Thyroid gland (tissue), 4 donors: ENCODE data around the gene REPS2. TPM values are rescaled to one million over a fixed set of nuclear protein-coding genes. Genes with fewer than 3 reads are reported as not detected.

ENCODE experiments used
- DNase-seq, 2 donors: peaks; one replicate each; pipeline ENCODE4 v3.0.0-alpha.2; 2019
- H3K27ac ChIP-seq, 3 donors: fragments of 200-600 bp; sonication (generic); 1 replicate in 2 of 3; 2 replicates in 1 of 3; pipeline ENCODE4 v1.5.1; 2016 to 2019; ENCODE audit warnings: mild to moderate bottlenecking in 1 of 3, moderate library complexity in 1 of 3
- H3K27me3 ChIP-seq: fragments of 200-600 bp; sonication (generic); one replicate; pipeline ENCODE4 v1.5.1; 2019
- H3K36me3 ChIP-seq, 2 donors: fragments of 200-600 bp; sonication (generic); one replicate each; pipeline ENCODE4 v1.5.1; 2016 to 2019
- H3K4me1 ChIP-seq, 2 donors: fragments of 200-600 bp; sonication (generic); one replicate each; pipeline ENCODE4 v1.5.1; 2017 to 2019
- H3K4me3 ChIP-seq, 3 donors: fragments of 200-600 bp; sonication (generic); replicated peaks in 1 of 3; 1 replicate in 2 of 3; 2 replicates in 1 of 3; pipeline ENCODE4 v1.5.1; 2016; ENCODE audit warnings: mild to moderate bottlenecking in 1 of 3
- H3K9me3 ChIP-seq: fragments of 200-600 bp; sonication (generic); one replicate; pipeline ENCODE4 v1.5.1; 2017
- POLR2A ChIP-seq, 2 donors: fragments of 450-650 bp; IDR thresholded peaks; one replicate each; pipeline ENCODE4 v1.6.1; 2017; ENCODE audit warnings: antibody characterized with exemption in 2 of 2, mild to moderate bottlenecking in 2 of 2, moderate library complexity in 1 of 2
- WGBS, 2 donors: methylation state at CpG; one replicate each; pipeline ENCODE4 v1.1.5; 2017; 5-methylcytosine and 5-hydroxymethylcytosine counted together
- intact Hi-C: fragments of 100-400 bp; cut with DNase I; formaldehyde crosslinking; loops from one replicate; pipeline ENCODE4 v1.15.1; 2023
- total RNA-seq, 4 donors: library from RNA; depleted of rRNA; stranded (reverse); fragments of >200 nt; gene quantifications; one replicate each; pipeline ENCODE4 v1.2.3, GENCODE V29; 2016
- TF ChIP-seq, protein P1 (sequence below), 6 experiments: fragments of 200-600 bp in 3 of 6; fragments of 450-650 bp in 3 of 6; sonication (generic) in 3 of 6; IDR thresholded peaks; one replicate each; pipeline ENCODE4 v1.5.1; 2016 to 2019; ENCODE audit warnings: antibody characterized with exemption in 6 of 6, mild to moderate bottlenecking in 2 of 6, inconsistent platforms in 1 of 6, moderate library complexity in 1 of 6

REPS2 gene
- total RNA-seq, 4 donors from 2014 or later: 6.7 to 14.5 (median 8.8) TPM

DNA sequence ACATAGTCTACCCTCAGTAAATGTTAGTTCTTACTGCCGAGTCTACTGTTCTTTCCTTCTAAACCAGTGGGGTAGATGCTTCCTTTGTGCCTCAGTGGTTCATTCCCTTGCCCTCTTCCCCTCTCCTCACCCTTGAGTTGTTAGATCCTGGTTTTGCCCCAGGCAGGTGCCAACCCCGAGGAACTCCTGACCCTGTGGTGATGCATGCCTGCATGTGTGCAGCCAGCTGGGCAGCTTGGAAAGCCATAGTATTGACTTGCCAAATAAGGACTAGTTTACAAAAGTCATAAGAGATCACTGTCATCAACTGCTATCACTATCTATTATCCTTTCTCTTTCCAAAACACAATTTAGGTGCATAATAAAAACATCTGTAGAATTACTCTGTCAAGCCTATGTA lies 50.9 kb downstream of the REPS2 start:
- WGBS, 2 donors: 81 to 86% methylated on average over 1 to 2 of the region's 2 CpGs
- no peak for TF ChIP-seq POLR2A (IDR thresholded peaks at IDR 0.05)
- TF ChIP-seq, protein P1, sequence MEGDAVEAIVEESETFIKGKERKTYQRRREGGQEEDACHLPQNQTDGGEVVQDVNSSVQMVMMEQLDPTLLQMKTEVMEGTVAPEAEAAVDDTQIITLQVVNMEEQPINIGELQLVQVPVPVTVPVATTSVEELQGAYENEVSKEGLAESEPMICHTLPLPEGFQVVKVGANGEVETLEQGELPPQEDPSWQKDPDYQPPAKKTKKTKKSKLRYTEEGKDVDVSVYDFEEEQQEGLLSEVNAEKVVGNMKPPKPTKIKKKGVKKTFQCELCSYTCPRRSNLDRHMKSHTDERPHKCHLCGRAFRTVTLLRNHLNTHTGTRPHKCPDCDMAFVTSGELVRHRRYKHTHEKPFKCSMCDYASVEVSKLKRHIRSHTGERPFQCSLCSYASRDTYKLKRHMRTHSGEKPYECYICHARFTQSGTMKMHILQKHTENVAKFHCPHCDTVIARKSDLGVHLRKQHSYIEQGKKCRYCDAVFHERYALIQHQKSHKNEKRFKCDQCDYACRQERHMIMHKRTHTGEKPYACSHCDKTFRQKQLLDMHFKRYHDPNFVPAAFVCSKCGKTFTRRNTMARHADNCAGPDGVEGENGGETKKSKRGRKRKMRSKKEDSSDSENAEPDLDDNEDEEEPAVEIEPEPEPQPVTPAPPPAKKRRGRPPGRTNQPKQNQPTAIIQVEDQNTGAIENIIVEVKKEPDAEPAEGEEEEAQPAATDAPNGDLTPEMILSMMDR (IDR thresholded peaks at IDR 0.05): no peak
- H3K4me1 ChIP-seq: no peaks in the 10 kb centered on the region

DNA sequence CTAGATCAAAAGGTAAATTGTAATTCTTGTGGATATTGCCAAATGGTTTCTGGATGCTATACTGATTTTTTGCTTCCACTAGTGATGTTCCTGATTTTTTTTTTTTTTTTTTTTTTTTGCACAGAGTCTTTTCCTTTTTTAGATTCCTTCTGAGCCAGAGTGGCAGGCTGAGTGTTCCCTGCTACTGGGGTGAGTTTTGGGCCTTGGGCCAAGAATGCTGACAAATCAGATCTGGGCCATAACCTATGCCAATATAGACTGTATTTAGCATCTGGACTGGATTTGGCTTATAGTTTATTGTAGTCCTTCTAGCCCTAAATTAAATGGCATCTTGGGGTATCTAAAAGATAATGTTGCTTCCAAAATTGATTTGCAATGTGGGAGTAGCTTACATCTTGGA lies 52.8 kb downstream of the REPS2 start:
- no peak overlapping the region for H3K4me3 ChIP-seq
- intact Hi-C loops: no loop called here
- TF ChIP-seq, protein P1 (IDR thresholded peaks at IDR 0.05): no peak
- no peak for TF ChIP-seq POLR2A (IDR thresholded peaks at IDR 0.05)
- DNase-seq: peak; percentile 10 to 19
- H3K4me1 ChIP-seq: no peaks in the 10 kb centered on the region
- no peaks in the 10 kb centered on the region for H3K27me3 ChIP-seq
- H3K9me3 ChIP-seq: no peaks in the 10 kb centered on the region
- H3K36me3 ChIP-seq: no peaks in the 10 kb centered on the region
- H3K27ac ChIP-seq: no peak overlapping the region

More for the DNA sequence above, 50.9 kb downstream of the REPS2 start:
- H3K4me3 ChIP-seq: no peak overlapping the region
- H3K36me3 ChIP-seq: no peaks in the 10 kb centered on the region
- no peak overlapping the region for H3K27ac ChIP-seq
- no peak for DNase-seq
- H3K9me3 ChIP-seq: no peaks in the 10 kb centered on the region
- intact Hi-C loops: no loop called here
- no peaks in the 10 kb centered on the region for H3K27me3 ChIP-seq

DNA sequence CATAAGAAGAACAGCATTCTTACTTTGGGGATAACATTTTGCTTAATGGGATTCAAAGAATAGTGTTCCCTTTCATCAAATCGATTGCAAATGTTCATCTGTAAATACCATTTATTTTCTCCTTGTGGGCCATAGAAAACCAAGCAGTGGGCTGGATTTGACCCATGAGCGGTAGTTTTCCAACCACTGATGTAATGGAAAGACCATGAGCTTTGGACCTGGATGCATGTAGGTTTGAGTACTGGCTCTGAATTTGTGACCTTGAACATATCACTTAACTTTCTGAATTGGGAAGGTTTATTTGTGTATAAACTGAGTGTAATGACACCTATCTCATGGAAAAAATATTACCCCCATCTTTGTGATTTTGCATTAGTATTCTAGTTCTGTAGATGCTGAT lies 54.3 kb downstream of the REPS2 start:
- WGBS, 2 donors: 97 to 100% methylated on average over 2 of the region's 2 CpGs

DNA sequence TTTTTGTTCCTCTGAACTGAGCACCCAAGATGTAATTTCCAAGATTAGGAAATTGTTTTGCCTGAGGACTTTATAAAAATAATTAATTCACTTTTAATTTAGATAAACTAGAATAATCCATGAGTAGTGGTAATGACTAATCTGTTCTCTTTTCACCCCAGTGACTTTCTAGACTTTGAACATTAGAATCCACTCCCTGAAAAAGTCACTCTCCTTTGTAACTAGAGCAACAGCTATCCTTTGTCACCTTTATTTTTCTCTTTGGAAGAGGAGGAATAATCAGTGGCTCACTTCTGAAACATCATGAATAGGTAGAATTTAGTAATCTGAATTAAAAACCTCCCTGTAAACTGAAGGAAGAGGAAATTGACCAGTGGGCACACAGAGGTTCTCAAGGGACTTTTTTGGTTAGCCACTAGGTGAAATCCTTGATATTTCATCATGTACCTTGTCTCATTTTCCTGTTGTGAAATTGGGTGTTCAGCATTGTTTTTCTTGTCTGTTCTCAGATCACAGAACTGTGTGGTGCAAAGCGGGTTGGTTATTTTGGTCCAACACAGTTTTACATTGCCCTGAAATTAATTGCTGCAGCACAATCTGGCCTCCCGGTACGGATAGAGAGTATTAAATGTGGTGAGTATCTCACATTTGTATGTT lies 59.4 kb downstream of the REPS2 start:
- intact Hi-C loops: no loop called here
- 90% methylated on average over 3 of the region's 3 CpGs for WGBS, 2 donors
- TF ChIP-seq POLR2A (IDR thresholded peaks at IDR 0.05): no peak
- TF ChIP-seq, protein P1 (IDR thresholded peaks at IDR 0.05): no peak
- H3K36me3 ChIP-seq: no peaks in the 10 kb centered on the region
- H3K9me3 ChIP-seq: no peaks in the 10 kb centered on the region
- H3K4me3 ChIP-seq: no peak overlapping the region
- H3K27ac ChIP-seq: no peak overlapping the region
- H3K4me1 ChIP-seq: no peaks in the 10 kb centered on the region
- no peaks in the 10 kb centered on the region for H3K27me3 ChIP-seq
- DNase-seq: no peak

More for the DNA sequence above, 54.3 kb downstream of the REPS2 start:
- H3K27ac ChIP-seq: no peak overlapping the region
- no peaks in the 10 kb centered on the region for H3K36me3 ChIP-seq
- intact Hi-C loops: no loop called here
- DNase-seq: no peak
- H3K9me3 ChIP-seq: no peaks in the 10 kb centered on the region
- TF ChIP-seq POLR2A (IDR thresholded peaks at IDR 0.05): no peak
- TF ChIP-seq, protein P1 (IDR thresholded peaks at IDR 0.05): no peak
- H3K4me3 ChIP-seq: no peak overlapping the region
- H3K4me1 ChIP-seq: no peaks in the 10 kb centered on the region
- no peaks in the 10 kb centered on the region for H3K27me3 ChIP-seq

DNA sequence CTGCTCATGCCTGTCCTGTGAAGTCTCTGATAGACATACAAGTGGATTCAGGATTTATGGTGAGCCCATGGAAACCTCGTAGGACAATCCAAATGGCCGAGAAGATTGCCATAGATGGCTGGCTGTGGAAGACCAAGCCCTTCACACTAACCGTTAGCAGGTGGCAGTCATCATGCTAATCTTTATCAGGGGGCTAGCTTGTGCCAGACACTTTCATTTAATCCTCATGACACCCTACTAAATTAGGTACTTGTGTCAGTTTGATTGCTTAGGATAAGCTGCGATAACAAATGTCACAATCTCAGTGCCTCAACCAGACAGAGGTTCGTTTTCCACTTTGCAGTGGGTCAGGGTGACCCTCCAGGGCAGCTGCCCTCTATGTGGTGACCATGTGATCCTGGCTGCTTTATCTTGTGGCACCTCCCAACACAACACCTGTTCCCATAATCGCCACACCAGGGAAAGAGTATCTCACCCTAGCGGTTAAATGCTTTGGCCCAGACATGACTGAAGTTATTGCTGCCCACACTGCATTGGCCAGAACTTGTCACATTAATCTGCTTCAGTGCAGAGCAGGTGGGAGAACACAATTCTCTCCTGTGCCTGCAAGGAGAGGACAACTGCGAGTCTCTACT lies 60.8 kb downstream of the REPS2 start:
- WGBS, 2 donors: 83 to 95% methylated on average over 8 of the region's 8 CpGs
- peak in 1 of 2 donors; percentile 16 for DNase-seq
- intact Hi-C loops: no loop called here
- Histone ChIP-seq H3K27ac (no peak overlapping the region), H3K4me1 (no peaks in the 10 kb centered on the region), H3K27me3 (no peaks in the 10 kb centered on the region), H3K36me3 (no peaks in the 10 kb centered on the region), H3K9me3 (no peaks in the 10 kb centered on the region), H3K4me3 (no peak overlapping the region)
- no peak for TF ChIP-seq POLR2A (IDR thresholded peaks at IDR 0.05)
- TF ChIP-seq, protein P1 (IDR thresholded peaks at IDR 0.05): peak in 1 of 6 experiments; percentile 25
